K562 (cell line): ENCODE data around the gene GTF3C6. TPM values are rescaled to one million over a fixed set of nuclear protein-coding genes. Genes with fewer than 3 reads are reported as not detected.

Experiments
- CBFA2T3 ChIP-seq: fragments of 450-650 bp; IDR thresholded peaks from 2 replicates; pipeline ENCODE4 v1.6.1; 2017
- CCNT2 ChIP-seq: IDR thresholded peaks from 2 replicates; pipeline ENCODE4 v1.6.1; 2011; ENCODE audit warnings: borderline replicate concordance, low read depth, mild to moderate bottlenecking, moderate library complexity, mixed read lengths, low read length; ENCODE audit not compliant: insufficient read length; ENCODE audit errors: extremely low read depth
- DPF2 ChIP-seq: fragments of 450-650 bp; IDR thresholded peaks from 2 replicates; pipeline ENCODE4 v1.6.1; 2016
- GTF2F1 ChIP-seq: IDR thresholded peaks from 2 replicates; pipeline ENCODE4 v1.6.1; 2011; ENCODE audit warnings: low read depth, low read length, improper control_type of control experiment
- HDAC2 ChIP-seq: fragments of 450-650 bp; IDR thresholded peaks from 2 replicates; pipeline ENCODE4 v1.6.1; 2016; ENCODE audit warnings: mild to moderate bottlenecking
- JUND ChIP-seq, 2 experiments: IDR thresholded peaks; 2 replicates in 1 of 2; 3 replicates in 1 of 2; pipeline ENCODE4 v1.6.1; 2011; ENCODE audit warnings: borderline replicate concordance in 2 of 2, low read depth in 2 of 2, low read length in 2 of 2, improper control_type of control experiment in 1 of 2, missing biosample characterization in 1 of 2, missing genetic modification characterization in 1 of 2, missing genetic modification reagents in 1 of 2
- KAT8 ChIP-seq: fragments of 450-650 bp; IDR thresholded peaks from 2 replicates; pipeline ENCODE4 v1.6.1; 2016; ENCODE audit warnings: low read depth, mild to moderate bottlenecking
- MBD1 ChIP-seq: fragments of 250-450 bp; sonication (Bioruptor Pico); IDR thresholded peaks from 2 replicates; pipeline ENCODE4 v1.8.0; 2022; ENCODE audit warnings: inconsistent platforms
- MEIS2 ChIP-seq: fragments of 450-650 bp; IDR thresholded peaks from 2 replicates; pipeline ENCODE4 v1.6.1; 2014; ENCODE audit warnings: mild to moderate bottlenecking; ENCODE audit not compliant: partially characterized antibody
- NCOR1 ChIP-seq: fragments of 450-650 bp; IDR thresholded peaks from 2 replicates; pipeline ENCODE4 v1.6.1; 2016; ENCODE audit warnings: mild to moderate bottlenecking, moderate library complexity
- NKRF ChIP-seq: fragments of 450-650 bp; IDR thresholded peaks from 2 replicates; pipeline ENCODE4 v1.6.1; 2016; ENCODE audit warnings: borderline replicate concordance
- POLR2AphosphoS5 ChIP-seq: IDR thresholded peaks from 2 replicates; pipeline ENCODE4 v1.6.1; 2011; ENCODE audit warnings: mild to moderate bottlenecking, low read depth, low read length, moderate library complexity; ENCODE audit not compliant: control insufficient read depth, insufficient read depth
- ZEB2 ChIP-seq: fragments of 450-650 bp; IDR thresholded peaks from 2 replicates; pipeline ENCODE4 v1.6.1; 2016
- ZFX ChIP-seq: sonication (generic); formaldehyde crosslinking; IDR thresholded peaks from 2 replicates; pipeline ENCODE4 v1.8.0; 2022; ENCODE audit warnings: mild to moderate bottlenecking, missing genetic modification reagents, moderate library complexity
- ZNF263 ChIP-seq: sonication (generic); formaldehyde crosslinking; IDR thresholded peaks from 2 replicates; pipeline ENCODE4 v1.8.0; 2022; ENCODE audit warnings: mild to moderate bottlenecking, missing genetic modification reagents, borderline replicate concordance
- ZNF589 ChIP-seq: fragments of 200-800 bp; sonication (Bioruptor generic); IDR thresholded peaks from 2 replicates; pipeline ENCODE4 v1.6.1; 2016; ENCODE audit warnings: low read depth, missing genetic modification characterization, missing compliant biosample characterization
- polyA plus RNA-seq, 8 experiments: library from polyadenylated mRNA; depleted of rRNA in 4 of 8; stranded (reverse) in 5 of 8; unstranded in 3 of 8; fragments of >200 nt; fragmentation: Nextera tagmentation in 2 of 8; fragmentation: Illumina TruSeq in 1 of 8; extraction: Ambion mirVana in 2 of 8; extraction: Trizol in 1 of 8; gene quantifications; 2 replicates each; pipeline versions ENCODE4 v1.2.1 to v1.2.3, GENCODE V29; 2011 to 2014; ENCODE audit warnings: inconsistent platforms in 1 of 8, missing spikeins in 1 of 8
- total RNA-seq, 7 experiments: library from RNA; depleted of rRNA in 6 of 7; stranded (reverse); fragments of >200 nt in 6 of 7; fragmentation: Illumina TruSeq in 2 of 7; extraction: Trizol in 2 of 7; gene quantifications; 2 replicates each; pipeline versions ENCODE4 v1.2.1 to v1.2.3, GENCODE V29; 2011 to 2021; ENCODE audit warnings: low replicate concordance in 1 of 7
- TF ChIP-seq, protein P1 (sequence below): sonication (generic); formaldehyde crosslinking; IDR thresholded peaks from 2 replicates; pipeline ENCODE4 v1.8.0; 2022; ENCODE audit warnings: mild to moderate bottlenecking, missing genetic modification reagents, borderline replicate concordance
- TF ChIP-seq, protein P2 (sequence below): fragments of 150-350 bp; IDR thresholded peaks from 2 replicates; pipeline ENCODE4 v1.6.1; 2014; ENCODE audit warnings: low read depth, mild to moderate bottlenecking, low read length, borderline replicate concordance

Gene GTF3C6
- total and polyA plus RNA-seq, 9 of the 15 experiments (the other 6 are each of a cell fraction or from before 2014, with no cell fraction given): 37.6 to 140 (median 111) TPM

- peak; percentile 68 for TF ChIP-seq DPF2
- TF ChIP-seq ZNF589 (CRISPR knock-in tag): no peak
- peak; percentile 73 for TF ChIP-seq NCOR1
- 0 out of 2 replicates have a peak, but pooled peaks have one; percentile 7 for TF ChIP-seq NKRF
- TF ChIP-seq HDAC2: peak; percentile 32; the same call in 1 of the 2 replicates
- TF ChIP-seq, protein P1, sequence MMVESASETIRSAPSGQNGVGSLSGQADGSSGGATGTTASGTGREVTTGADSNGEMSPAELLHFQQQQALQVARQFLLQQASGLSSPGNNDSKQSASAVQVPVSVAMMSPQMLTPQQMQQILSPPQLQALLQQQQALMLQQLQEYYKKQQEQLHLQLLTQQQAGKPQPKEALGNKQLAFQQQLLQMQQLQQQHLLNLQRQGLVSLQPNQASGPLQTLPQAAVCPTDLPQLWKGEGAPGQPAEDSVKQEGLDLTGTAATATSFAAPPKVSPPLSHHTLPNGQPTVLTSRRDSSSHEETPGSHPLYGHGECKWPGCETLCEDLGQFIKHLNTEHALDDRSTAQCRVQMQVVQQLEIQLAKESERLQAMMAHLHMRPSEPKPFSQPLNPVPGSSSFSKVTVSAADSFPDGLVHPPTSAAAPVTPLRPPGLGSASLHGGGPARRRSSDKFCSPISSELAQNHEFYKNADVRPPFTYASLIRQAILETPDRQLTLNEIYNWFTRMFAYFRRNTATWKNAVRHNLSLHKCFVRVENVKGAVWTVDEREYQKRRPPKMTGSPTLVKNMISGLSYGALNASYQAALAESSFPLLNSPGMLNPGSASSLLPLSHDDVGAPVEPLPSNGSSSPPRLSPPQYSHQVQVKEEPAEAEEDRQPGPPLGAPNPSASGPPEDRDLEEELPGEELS: 0 out of 2 replicates have a peak, but pooled peaks have one; percentile 39
- peak; percentile 66 for TF ChIP-seq MEIS2
- TF ChIP-seq ZFX (CRISPR knock-in tag): 0 out of 2 replicates have a peak, but pooled peaks have one; percentile 26
- peak; percentile 48 for TF ChIP-seq CCNT2
- TF ChIP-seq JUND (IDR thresholded peaks at IDR 0.05; ENCODE audit: borderline replicate concordance, low read depth, low read length): no peak
- 0 out of 3 replicates have a peak, but pooled peaks have one; percentile 40 for TF ChIP-seq JUND (tag; IDR thresholded peaks at IDR 0.05; ENCODE audit: borderline replicate concordance, low read depth, low read length)
- TF ChIP-seq CBFA2T3: peak; percentile 91
- no peak for TF ChIP-seq GTF2F1
- no peak for TF ChIP-seq ZNF263 (CRISPR knock-in tag)
- TF ChIP-seq, protein P2, sequence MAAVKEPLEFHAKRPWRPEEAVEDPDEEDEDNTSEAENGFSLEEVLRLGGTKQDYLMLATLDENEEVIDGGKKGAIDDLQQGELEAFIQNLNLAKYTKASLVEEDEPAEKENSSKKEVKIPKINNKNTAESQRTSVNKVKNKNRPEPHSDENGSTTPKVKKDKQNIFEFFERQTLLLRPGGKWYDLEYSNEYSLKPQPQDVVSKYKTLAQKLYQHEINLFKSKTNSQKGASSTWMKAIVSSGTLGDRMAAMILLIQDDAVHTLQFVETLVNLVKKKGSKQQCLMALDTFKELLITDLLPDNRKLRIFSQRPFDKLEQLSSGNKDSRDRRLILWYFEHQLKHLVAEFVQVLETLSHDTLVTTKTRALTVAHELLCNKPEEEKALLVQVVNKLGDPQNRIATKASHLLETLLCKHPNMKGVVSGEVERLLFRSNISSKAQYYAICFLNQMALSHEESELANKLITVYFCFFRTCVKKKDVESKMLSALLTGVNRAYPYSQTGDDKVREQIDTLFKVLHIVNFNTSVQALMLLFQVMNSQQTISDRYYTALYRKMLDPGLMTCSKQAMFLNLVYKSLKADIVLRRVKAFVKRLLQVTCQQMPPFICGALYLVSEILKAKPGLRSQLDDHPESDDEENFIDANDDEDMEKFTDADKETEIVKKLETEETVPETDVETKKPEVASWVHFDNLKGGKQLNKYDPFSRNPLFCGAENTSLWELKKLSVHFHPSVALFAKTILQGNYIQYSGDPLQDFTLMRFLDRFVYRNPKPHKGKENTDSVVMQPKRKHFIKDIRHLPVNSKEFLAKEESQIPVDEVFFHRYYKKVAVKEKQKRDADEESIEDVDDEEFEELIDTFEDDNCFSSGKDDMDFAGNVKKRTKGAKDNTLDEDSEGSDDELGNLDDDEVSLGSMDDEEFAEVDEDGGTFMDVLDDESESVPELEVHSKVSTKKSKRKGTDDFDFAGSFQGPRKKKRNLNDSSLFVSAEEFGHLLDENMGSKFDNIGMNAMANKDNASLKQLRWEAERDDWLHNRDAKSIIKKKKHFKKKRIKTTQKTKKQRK: no peak
- TF ChIP-seq ZEB2: peak; percentile 27; the same call in 1 of the 2 replicates
- TF ChIP-seq KAT8: no peak
- no peak for TF ChIP-seq MBD1 (CRISPR knock-in tag)
- TF ChIP-seq POLR2AphosphoS5: 0 out of 2 replicates have a peak, but pooled peaks have one; percentile 18
Observed at GRCh38 chr6:110965629-110966229, 7.2 kb downstream of the GTF3C6 start (continued).
